HAP-1 (cell line): ENCODE results near the gene JAG2.

ENCODE experiments used
- DNase-seq, 2 experiments: peaks; one replicate each; pipeline ENCODE4 v3.0.0-alpha.2; 2016 to 2020; ENCODE audit warnings: low spot score in 2 of 2
- H3K27me3 ChIP-seq: fragments of 250-450 bp; sonication (Bioruptor Pico); 2 replicates; pipeline ENCODE4 v1.5.1; 2020; ENCODE audit warnings: low read depth, mild to moderate bottlenecking, moderate library complexity
- H3K36me3 ChIP-seq: fragments of 250-450 bp; sonication (Bioruptor Pico); replicated peaks from 2 replicates; pipeline ENCODE4 v1.5.1; 2020; ENCODE audit warnings: mild to moderate bottlenecking
- H3K4me1 ChIP-seq: fragments of 250-450 bp; sonication (Bioruptor Pico); 2 replicates; pipeline ENCODE4 v1.5.1; 2020; ENCODE audit warnings: mild to moderate bottlenecking
- H3K4me3 ChIP-seq: fragments of 250-450 bp; sonication (Bioruptor Pico); 2 replicates; pipeline ENCODE4 v1.5.1; 2020; ENCODE audit warnings: mild to moderate bottlenecking, moderate library complexity
- H3K9me3 ChIP-seq: fragments of 250-450 bp; sonication (Bioruptor Pico); 2 replicates; pipeline ENCODE4 v1.5.1; 2020; ENCODE audit warnings: mild to moderate bottlenecking, moderate library complexity
- in situ Hi-C: fragments of 300-500 bp; cut with MboI; formaldehyde crosslinking; loops from 3 replicates; pipeline ENCODE4 v1.14.3; 2020; ENCODE audit warnings: low sequenced_read_pairs, inconsistent platforms, mixed read lengths

JAG2 gene

DNA sequence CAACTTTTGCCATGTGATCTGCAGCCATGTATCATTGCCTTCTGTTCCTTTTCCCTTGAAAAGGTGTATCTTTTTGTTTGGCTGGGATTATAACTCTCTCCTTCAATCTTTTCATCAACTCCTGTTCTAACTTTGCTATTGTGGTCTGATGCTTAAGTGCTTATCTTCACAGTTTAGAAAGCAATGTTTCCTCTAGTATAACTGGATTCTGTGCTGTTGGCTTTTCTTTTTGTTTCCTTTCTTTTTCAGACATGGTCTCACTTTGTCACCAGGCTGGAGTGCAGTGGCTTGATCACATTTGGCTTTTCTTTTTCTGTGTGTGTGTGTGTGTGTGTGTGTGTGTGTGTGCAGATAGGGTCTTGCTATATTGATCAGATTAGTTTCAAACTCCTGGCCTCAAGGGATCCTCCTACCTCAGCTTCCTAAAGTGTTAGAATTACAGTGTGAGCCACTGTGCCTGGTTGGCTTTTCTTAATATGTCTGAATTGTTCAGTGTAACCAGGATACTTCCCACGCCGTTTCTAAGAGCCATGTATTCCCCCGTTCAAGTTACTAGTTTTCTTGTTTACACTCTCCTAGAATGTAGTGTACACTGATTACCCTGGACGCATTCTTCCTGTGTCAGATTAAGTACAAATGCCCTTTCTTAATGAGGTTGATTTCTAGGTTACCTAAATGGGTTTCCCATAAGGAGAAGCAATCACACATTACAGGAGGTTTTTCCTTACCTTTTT, 35.5 kb downstream of the JAG2 start:
- no peaks in the 10 kb centered on the region for H3K4me1 ChIP-seq
- H3K9me3 ChIP-seq = peaks cover 8% of the 10 kb centered on the region
- H3K27me3 ChIP-seq = no peaks in the 10 kb centered on the region
- in situ Hi-C loops = no loop called here
- no peak overlapping the region for H3K4me3 ChIP-seq
- DNase-seq = no peak
- H3K36me3 ChIP-seq = no peaks in the 10 kb centered on the region

DNA sequence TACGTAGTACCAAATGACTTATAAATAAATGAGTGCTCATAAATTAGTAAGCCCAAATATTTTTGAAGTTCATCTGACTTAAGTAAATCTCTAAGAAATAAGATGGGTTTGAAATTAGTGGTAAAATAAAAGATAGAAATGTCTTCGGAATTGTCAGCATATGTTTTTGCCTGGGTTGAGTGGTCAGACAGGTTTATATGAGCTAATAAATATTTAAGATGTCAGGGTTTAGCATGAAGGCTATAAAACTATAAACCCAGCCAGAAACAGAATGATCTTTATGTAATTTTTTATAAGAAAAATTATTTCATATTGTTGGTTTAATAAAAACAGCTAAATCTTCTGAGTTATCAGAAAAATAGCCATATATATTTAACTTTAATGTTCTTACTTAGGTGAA, 37.3 kb downstream of the JAG2 start:
- Histone ChIP-seq H3K9me3 (peaks cover 8% of the 10 kb centered on the region), H3K36me3 (no peaks in the 10 kb centered on the region), H3K4me3 (no peak overlapping the region), H3K27me3 (peaks cover 8% of the 10 kb centered on the region; the same call in 1 of the 2 replicates), H3K4me1 (no peaks in the 10 kb centered on the region)
- no peak for DNase-seq
- in situ Hi-C loops = no loop called here

DNA sequence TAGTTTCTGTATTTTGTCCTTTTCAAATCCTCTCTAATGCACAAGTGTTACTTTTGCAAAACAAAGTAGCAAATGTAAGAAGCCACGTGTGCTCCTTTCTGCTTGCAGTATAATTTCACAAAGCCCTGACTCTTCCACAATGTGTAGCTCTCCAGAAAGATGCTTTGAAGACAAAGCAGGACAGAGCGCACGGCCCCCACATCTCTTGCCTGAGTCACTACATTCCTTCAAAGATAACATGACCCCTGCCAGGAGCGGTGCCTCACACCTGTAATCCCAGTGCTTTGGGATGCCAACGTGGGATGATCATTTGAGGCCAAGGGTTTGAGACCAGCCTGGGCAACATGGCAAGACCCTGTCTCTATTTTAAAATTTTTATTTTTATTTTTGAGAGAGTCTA, 40.5 kb downstream of the JAG2 start:
- Histone ChIP-seq H3K9me3 (peaks cover 8% of the 10 kb centered on the region), H3K4me1 (no peaks in the 10 kb centered on the region), H3K4me3 (no peak overlapping the region), H3K27me3 (peaks cover 28% of the 10 kb centered on the region), H3K36me3 (no peaks in the 10 kb centered on the region)
- in situ Hi-C loops = no loop called here
- no peak for DNase-seq

DNA sequence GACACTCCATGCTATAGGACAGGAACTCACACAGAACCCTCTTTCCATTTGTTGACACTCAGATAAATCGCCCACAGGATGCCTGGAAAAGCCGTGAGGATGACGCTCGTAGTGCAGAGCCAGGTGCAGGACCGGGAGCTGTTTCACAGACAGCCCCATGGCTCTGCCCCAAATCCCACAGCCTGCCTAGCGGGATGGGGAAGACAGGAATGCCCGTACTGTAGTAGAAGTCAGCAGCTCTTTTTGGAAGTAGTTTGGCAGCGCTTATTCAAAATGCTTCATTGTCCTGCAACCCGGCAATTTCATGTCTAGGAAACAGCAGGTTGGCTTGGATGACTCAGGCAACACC, 41.6 kb downstream of the JAG2 start:
- in situ Hi-C loops = no loop called here
- H3K27me3 ChIP-seq = peaks cover 28% of the 10 kb centered on the region
- H3K9me3 ChIP-seq = peaks cover 8% of the 10 kb centered on the region
- no peak for DNase-seq
- no peaks in the 10 kb centered on the region for H3K36me3 ChIP-seq
- no peak overlapping the region for H3K4me3 ChIP-seq
- no peaks in the 10 kb centered on the region for H3K4me1 ChIP-seq

DNA sequence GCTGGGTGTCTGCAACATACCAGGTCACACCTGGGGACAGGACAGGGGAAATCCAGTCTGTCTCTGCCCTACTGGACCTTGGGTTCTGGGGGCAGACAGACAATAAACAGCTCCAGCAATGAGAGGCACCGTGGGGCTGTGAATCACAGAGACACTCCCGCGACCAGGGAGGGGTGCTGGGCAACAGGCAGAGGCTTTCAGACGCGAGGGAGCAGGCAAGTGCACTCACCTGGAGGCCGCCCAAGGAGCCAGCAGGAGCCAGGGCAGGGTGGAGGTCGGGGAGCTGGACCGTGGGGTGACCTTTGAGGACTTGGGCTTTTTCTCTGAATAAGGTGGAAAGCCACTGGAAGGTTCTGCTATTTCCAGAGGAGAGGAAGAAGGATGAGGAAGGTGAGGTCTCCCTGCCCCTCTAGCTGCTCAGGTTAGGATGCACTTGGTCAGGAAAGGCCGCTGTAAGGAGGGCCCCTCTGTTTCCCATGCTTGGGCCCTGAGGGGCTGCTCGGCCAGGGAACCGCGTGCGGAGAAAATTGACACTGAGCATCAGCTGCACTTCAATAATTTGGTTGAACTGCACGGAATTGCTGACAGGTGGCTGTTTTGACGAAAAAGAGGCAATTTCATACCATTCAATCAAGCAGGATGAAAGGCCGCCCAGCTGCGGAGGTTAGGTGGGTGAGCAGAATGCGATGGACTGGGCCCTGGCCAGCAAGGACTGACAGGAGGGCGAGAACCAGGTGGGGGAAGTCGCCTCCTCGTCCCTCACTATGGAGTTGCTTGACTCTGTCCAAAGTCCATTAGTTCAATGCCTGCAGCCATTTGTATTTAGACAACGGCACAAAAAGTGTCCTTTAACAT, 42.2 kb downstream of the JAG2 start:
- H3K9me3 ChIP-seq = peaks cover 6% of the 10 kb centered on the region; the same call in 1 of the 2 replicates
- H3K4me3 ChIP-seq = no peak overlapping the region
- H3K4me1 ChIP-seq = no peaks in the 10 kb centered on the region
- no peaks in the 10 kb centered on the region for H3K36me3 ChIP-seq
- DNase-seq = no peak
- in situ Hi-C loops = no loop called here
- peaks cover 28% of the 10 kb centered on the region for H3K27me3 ChIP-seq

DNA sequence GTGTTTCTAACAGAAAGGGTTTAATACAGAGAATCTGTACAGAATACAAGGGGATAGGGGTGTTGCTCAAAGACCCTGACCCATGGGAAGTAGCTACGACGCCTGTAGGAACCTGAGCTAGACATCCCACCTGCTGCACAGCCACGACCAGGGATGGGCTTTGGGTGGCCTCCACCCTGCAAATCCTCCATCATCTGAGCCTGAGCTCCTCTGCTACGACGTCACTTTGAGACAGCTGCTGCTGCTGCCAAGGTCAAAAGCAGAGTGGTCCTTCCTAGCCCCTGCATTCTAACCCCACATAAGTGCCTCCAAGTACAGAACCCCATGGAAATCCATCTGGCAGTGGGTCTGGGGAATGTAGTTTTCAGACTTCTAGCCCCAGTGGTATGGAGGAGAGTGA, 43.8 kb downstream of the JAG2 start:
- Histone ChIP-seq H3K36me3 (no peaks in the 10 kb centered on the region), H3K27me3 (peaks cover 28% of the 10 kb centered on the region), H3K4me1 (no peaks in the 10 kb centered on the region), H3K9me3 (peaks cover 4% of the 10 kb centered on the region; the same call in 1 of the 2 replicates), H3K4me3 (no peak overlapping the region)
- in situ Hi-C loops = no loop called here
- no peak for DNase-seq

DNA sequence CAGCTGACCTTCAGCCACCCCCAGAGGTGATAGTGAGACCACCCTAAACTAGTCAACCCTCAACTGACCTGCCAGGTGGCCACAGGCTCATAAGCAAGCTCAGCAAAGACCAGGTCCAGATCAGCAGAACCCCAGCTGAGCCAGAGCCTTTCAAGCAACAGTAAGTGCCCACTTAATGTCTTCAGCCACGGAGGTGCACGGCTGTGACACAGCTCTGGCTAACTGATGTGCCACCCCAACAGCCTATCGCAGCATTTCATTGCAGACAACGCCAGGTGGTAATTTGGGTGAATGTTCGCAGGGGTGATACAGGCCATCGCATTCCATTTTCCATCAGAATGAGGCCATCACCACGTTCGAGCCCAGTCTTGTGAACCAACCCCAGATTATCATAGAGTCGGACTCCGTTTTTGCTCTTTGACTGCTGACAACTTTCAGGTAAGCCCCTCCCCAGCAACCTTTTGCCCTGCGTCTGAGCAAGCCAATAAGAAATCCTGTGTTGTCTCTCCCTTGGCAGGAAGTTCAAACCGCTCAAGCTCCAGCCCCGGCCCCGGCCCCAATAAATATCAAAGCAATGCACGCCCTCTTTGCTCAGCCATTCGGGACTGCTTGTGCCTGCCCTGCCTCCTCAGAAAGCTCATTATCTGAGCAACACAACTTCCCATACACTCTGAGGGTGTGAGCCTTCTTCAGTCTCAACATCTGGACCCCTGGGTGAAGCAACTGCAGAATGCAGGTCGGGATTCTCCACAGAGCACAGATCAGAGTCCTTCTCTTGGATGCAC, 44.4 kb downstream of the JAG2 start:
- in situ Hi-C loops = no loop called here
- Histone ChIP-seq H3K27me3 (peaks cover 28% of the 10 kb centered on the region), H3K36me3 (no peaks in the 10 kb centered on the region), H3K4me3 (no peak overlapping the region), H3K4me1 (no peaks in the 10 kb centered on the region), H3K9me3 (peaks cover 4% of the 10 kb centered on the region; the same call in 1 of the 2 replicates)
- no peak for DNase-seq

DNA sequence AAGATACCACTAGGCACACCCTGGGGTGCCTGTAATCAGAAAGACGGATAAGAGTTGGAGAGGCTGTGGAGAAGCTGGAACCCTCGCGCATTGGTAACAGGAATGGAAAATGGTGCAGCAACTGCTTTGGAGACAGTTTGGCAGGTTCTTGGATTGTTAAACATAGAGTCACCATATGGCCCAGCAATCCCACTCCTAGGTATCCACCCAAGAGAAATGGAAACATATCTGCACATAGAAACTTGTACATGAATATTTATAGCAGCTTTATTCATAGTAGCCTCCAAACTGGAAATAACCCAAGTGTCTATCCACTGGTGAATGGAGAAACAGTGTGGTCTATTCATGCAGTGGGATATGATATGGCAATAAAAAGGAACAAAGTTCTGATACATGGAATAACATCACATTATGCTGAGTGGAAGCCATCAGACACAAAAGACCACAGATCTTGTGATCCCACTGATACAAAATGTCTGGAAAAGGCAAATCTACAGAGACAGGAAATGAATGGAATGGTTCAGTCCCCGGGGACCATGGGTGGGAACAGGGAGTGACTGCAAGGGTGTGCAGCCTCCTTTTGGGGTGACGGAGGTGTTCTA, 45.4 kb downstream of the JAG2 start:
- in situ Hi-C loops = no loop called here
- H3K4me3 ChIP-seq = no peak overlapping the region
- no peak for DNase-seq
- no peaks in the 10 kb centered on the region for H3K4me1 ChIP-seq
- H3K27me3 ChIP-seq = peaks cover 28% of the 10 kb centered on the region
- H3K36me3 ChIP-seq = no peaks in the 10 kb centered on the region
- H3K9me3 ChIP-seq = peaks cover 4% of the 10 kb centered on the region; the same call in 1 of the 2 replicates

DNA sequence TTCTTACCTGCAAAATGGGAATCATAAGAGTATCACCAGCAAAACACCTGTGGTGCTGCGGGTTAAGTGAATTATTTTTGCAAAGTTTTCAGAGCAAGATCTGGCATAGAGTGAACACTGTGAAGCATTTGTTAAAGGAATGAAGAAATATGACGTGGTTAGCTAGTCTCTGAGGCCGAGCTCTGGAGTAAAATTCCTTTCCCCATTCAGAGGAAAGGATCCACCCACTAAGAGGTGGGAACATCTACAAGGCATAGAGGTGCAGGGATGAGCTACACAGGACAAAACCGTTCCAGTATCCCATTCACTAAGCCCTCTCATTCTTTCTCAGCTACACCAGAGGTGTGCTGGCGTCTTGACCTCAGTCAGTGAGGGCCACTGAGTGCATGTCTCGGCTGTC, 48.5 kb downstream of the JAG2 start:
- peaks cover 4% of the 10 kb centered on the region; the same call in 1 of the 2 replicates for H3K9me3 ChIP-seq
- no peak for DNase-seq
- in situ Hi-C loops = no loop called here
- H3K4me1 ChIP-seq = no peaks in the 10 kb centered on the region
- no peak overlapping the region for H3K4me3 ChIP-seq
- peaks cover 13% of the 10 kb centered on the region for H3K27me3 ChIP-seq
- no peaks in the 10 kb centered on the region for H3K36me3 ChIP-seq

DNA sequence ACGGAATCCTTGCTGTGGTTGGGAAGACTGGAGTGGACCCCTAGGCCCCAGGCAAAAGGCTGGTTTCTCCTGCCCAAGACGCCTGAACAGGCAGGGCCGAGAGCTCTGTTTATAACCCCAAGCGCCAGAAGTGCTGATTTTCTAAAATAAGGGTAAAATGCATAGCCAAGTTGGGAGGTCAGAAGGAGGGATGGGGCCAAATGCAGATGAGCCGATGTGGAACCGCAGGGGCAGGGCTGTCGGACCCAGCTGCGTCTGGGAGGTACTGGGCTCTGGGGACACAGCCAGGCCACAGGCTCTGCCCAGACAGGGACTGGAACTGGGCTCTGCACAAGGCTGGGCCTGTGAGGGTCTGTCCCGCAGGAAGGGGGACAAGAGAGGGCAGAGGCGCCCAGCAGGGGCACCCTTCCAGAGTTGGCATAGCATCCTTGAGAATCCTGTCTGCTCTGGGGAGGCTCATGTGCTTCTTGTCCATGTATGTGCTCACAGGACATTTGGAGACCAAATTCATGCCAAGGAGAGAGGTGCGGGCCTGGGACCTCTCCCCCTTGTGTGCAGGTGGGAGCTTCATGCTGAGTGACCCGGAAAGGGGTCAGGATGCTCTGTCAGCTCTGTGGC, 49.1 kb downstream of the JAG2 start:
- in situ Hi-C loops = no loop called here
- DNase-seq = no peak
- H3K9me3 ChIP-seq = peaks cover 4% of the 10 kb centered on the region; the same call in 1 of the 2 replicates
- H3K36me3 ChIP-seq = no peaks in the 10 kb centered on the region
- H3K4me1 ChIP-seq = no peaks in the 10 kb centered on the region
- H3K4me3 ChIP-seq = no peak overlapping the region
- peaks cover 8% of the 10 kb centered on the region for H3K27me3 ChIP-seq

DNA sequence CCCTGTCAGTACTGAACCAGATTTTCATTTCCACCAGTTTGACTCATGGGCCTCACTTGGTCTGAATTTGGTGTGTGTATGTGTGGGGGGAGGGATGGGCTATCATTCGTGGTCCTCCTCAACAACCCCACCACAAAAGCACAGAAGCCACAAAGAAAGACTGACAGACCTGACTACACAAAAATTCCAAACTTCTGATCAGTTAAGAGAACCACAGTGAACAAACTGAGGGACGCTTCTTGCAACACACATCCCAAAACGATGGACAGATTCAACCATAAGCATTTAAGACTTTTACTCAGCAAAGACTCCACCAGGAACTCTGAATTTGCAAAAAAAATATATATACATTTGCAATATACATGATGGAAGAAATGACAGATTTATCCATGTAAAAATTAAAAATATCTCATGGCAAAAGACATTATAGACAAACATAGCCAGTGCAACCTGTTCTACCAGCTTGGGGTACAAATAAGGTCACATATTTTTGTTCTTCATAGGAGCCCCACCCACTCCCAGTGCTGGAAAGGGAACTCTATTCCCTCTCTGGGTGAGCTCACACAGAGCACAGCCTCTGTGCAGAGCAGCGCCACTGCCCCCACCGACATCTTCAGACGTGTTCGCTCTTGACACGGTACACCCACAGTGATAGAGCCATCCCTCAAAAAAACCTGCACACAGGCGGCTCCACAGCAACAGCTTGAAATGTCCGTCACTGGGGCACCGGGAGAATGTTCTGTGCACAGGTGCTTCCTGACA, 49.7 kb downstream of the JAG2 start:
- no peaks in the 10 kb centered on the region for H3K36me3 ChIP-seq
- peaks cover 4% of the 10 kb centered on the region; the same call in 1 of the 2 replicates for H3K9me3 ChIP-seq
- no peak for DNase-seq
- H3K4me1 ChIP-seq = no peaks in the 10 kb centered on the region
- peaks cover 1% of the 10 kb centered on the region for H3K27me3 ChIP-seq
- no peak overlapping the region for H3K4me3 ChIP-seq
- in situ Hi-C loops = no loop called here

DNA sequence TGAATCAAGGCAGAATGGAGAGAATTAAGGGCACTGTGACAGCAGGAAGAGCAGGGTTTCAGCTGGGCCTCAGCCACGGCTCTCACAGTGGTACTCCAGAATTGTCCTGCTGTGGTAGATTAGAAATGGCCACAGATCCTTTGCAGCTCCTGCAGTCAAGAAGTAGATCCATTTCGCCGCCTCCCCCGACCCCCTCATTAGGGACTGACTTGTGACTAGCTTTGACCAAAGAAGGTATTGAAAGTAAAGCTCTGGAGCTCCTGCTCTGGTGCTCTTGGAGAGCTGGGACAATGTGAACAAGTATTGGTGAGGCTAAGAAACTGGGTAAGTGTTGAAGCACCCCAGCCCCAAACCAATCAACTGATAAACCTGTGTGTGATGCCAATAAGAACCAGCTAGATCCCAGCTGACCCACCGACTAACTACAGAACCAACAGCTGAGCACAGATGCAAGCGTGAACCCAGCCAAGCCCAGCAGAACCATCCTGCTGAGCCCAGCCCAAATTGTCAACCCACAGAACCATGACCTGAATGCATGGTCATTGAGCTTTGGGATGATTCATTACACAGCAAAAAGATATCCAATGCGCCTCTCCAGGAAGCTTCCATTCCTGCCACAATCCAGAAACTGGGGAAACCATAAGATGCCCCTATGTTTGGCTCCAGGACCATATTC, 50.7 kb downstream of the JAG2 start:
- Histone ChIP-seq H3K27me3 (no peaks in the 10 kb centered on the region; the same call in 1 of the 2 replicates), H3K36me3 (no peaks in the 10 kb centered on the region), H3K9me3 (peaks cover 4% of the 10 kb centered on the region; the same call in 1 of the 2 replicates), H3K4me3 (no peak overlapping the region), H3K4me1 (no peaks in the 10 kb centered on the region)
- DNase-seq = no peak
- in situ Hi-C loops = no loop called here
